ENCODE results near the gene PSMG2.

DNA sequence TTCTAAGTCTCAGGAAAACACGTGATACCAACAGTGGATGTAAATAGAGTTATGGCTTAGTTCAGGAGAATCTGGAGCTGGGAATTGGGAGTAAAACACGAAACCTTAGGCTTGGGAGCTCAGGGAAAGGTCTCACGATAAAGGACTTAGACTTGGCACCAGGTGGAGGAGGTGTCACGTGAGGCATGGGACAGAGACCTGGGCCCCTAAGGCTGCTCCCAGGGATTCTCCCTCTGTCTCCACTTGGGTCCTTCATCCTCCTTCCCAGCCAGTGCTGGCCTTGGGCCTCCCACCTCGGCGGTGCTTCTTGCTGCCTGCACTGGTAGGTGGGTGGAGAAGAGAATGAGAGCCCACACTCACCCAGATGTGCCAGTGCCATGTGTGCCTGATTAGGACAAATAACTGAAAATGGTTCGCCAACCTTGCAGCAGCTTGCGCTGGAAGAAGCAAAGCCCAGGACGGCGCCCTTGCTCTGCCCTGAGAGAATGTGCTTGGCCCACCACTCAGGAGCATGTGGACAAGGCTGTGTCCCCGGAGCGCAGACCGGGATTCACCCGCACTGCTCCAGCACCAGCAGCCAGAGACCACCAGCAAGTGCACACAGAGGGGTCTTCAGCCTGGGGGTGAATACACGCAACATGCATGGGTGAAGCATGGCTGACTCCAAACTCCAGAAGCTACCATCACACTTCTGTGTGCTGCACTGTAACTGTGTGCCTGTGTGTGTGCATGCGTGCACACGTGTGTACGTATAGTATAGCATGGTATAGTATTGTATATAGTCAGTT is 48.1 kb downstream of the PSMG2 start:
- TF ChIP-seq EZH2 (IDR thresholded peaks at IDR 0.05; ENCODE audit: borderline replicate concordance, low read depth, low read length, severe bottlenecking): no peak
- no peak for TF ChIP-seq CTCF (IDR thresholded peaks at IDR 0.05; ENCODE audit: borderline replicate concordance, extremely low read depth, low read length, poor library complexity, severe bottlenecking)

Data from DND-41 (cell line).